HG02678 (cell line): ENCODE data around the gene SSC5D.

Source experiments
- ATAC-seq: cut with Tn5 transposase; IDR thresholded peaks from one replicate; pipeline ENCODE4 v1.9.1; 2021; ENCODE audit warnings: mild to moderate bottlenecking, moderate library complexity; ENCODE audit not compliant: unreplicated experiment

Gene SSC5D

DNA sequence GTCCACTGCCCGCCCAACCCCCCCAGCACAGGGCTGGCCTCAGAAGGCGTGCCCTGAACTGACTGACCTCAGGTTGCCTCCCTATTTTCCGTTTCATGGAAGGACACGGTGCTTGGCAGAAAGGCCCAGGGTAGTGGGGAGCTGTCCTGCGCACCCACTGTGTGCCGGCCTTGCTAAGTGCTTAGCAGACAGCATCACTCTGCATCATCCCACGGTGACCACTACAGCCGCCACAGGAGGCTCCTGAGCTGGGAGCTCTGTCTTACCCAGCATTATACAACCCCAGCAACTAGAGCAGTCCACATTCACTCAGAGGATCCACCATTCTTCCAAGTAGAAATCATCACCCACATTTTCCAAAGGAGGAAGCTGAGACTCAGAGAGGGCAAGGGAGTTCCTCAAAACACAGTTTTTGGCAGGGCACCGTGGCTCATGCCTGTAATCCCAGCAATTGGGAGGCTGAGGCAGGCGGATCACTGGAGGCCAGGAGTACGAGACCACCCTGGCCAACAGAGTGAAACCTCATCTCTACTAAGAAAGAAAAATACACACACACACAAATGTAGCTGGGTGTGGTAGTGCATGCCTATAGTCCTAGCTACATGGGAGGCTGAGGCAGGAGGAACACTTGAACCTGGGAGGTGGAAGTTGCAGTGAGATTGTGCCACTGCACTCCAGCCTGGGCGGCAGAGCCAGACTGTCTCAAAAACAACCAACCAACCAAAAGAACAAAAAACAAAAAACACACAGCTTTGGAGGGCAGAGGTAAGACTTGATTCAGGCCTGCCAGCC, 47.1 kb downstream of the SSC5D start:
- ATAC-seq = no peak

DNA sequence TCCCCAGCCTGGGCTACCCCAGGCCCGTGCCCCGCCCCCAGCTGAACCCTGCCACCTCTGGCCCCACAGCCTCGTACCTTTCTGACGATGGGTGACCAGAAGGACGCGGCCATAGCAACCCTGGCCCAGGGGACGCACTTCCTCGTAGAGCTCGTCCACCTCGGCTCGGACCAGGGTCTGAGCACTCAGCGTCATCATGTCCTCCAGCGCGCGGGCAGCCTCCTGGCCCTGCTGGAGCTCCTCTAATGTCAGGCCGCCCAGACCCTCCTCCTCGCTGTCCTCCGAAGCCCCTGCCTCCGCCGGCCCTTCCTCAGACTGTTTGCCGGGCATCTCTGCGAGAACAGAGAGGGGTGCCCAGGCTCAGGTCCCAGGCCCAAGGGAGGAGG, 47.7 kb downstream of the SSC5D start:
- ATAC-seq = no peak

DNA sequence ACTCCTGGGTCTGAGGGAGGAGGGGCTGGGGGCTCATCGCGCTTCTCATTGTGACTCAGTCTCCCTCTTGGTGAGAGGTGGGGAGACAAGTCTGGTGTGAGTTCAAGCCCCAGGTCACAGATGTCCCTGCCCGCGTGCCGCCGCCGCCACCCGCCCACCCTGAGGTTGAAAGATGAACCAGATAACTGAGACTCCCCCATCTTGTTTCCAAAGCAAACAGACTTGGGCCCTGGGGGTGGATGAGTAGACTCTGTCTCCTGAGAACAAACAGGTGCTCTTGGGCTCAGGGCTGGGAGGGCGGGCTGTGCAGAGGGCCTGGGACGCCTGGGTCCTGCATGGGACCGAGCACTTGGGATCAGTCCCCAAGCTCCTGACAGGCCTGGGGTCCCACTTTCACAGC, 48.1 kb downstream of the SSC5D start:
- no peak for ATAC-seq

DNA sequence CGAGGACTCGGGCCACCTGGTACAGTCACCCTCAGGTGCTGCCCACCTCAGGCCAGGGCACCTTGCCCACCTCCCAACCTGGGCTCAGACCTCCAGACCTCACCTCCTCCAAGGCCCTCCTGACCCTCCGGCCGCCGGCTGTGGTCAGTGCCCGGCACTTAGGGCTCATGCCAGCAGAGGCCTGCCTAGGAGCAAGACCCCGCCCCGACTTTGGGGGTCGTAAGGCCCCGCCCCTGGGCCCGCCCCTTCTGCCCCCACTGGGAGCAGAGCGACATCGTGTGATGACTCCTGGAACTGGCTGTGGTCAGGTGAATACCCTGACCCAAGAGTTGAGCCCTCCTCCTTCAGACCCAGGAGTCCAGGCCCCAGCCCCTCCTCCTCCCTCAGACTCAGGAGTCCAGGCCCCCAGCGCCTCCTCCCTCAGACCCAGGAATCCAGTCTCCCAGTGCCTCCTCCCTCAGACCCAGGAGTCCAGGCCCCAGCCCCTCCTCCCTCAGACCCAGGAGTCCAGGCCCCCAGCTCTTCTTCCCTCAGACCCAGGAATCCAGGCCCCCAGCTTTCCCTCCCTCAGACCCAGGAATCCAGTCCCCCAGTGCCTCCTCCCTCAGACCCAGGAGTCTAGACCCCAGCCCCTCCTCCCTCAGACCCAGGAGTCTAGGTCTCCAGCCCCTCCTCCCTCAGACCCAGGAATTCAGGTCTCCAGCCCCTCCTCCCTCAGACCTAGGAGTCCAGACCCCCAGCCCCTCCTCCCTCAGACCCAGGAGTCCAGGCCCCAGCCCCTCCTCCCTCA, 48.9 kb downstream of the SSC5D start, which contains the start of gene SBK2:
Gene SBK2, minus strand, starts transcription at position 183 of the 790 bp plus-strand sequence. CDS start 839 bp downstream, outside the sequence.
- no peak for ATAC-seq

DNA sequence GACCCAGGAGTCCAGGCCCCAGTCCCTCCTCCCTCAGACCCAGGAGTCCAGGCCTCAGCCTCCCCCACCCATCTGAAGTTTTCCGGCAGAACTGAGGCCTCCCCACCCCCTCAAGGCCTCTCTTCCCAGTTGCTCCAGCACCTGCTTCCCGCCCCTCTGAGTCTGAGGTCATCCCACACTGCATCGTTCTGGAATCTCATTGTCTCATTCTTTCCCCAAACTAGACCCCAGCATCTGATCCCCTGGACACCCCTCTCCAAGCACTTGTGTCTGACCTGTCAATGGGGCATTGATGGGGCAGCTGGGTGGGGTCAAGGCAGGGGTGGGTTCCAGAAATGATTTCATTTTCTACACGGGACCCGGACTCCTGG, 49.5 kb downstream of the SSC5D start:
- no peak for ATAC-seq

DNA sequence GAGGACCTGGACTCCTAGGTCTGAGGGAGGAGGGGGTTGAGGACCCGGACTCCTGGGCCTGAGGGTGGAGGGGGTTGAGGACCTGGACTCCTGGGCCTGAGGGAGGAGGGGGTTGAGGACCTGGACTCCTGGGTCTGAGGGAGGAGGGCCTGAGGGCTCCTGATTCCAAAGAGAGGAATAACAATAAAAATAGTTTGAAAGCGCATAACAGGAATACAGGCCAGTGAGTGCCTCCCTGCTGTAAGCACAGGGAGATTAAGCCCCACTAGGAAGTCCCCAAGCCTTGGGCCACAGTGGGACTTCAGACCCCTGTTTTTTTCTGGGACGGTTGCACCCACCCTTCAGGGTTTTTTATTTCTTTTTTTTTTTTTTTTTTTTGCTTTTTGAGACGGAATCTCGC, 49.9 kb downstream of the SSC5D start:
- ATAC-seq = no peak

DNA sequence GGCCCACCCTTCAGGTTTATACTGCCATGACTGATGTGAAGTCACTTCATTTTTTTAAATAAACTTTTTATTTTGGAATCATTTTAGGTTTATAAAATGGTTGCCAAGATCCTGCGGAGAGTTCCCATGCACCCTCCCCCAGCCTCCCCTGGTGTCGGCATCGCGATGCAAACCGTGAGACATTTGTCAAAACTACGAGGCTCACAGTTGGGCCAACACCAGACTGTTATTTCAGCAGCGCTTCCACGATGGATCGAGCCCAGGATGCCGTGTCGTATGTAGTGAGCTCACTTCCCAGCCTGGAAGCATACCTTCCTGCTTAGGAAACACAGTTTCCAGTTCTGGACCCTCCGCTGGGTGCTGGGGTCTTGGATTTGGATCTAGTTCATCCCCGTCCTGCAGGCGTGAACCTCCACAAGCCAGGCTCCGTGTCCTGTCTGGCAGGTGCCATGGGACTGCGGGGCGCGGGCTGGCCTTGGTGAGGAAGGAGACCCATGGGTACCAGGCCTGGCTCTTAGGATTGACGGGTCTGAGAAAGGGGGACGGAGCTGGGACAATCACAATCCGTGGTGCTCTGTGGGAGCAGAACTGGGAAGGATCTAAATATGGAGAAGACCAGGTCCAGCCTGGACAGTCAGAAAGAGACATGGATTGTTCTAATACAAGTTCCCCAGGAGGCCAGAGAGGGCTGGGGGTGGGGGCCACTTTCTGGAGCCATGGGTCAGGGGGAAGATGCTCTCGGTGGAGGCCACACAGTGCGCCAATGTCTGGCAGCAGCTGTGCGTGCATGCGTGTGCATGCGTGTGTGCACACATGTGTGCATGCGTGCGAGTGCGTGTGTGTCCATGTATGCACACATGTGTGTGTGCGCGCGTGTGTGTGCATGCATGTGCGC, 51.1 kb downstream of the SSC5D start:
- ATAC-seq = no peak

DNA sequence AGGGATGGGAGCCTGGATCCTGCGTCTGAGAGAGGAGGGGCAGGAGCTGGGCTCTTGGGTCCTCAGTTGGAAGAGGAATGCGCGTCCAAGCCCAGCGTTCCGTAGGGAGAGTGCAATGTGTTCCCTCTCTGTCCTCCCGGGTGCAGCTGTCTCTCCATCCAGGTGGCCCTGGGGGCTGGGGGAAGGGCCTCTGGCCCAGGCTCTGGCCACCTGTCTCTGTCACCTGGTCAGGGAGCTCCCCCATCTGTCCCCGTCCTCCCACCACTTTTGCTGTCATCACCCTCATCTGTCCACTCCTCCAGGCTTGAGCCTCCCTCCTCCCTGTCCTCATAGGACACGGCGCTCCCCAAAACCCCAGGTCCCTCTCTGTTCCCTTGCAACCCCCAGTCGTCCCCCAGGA, 52.4 kb downstream of the SSC5D start:
- ATAC-seq = no peak

DNA sequence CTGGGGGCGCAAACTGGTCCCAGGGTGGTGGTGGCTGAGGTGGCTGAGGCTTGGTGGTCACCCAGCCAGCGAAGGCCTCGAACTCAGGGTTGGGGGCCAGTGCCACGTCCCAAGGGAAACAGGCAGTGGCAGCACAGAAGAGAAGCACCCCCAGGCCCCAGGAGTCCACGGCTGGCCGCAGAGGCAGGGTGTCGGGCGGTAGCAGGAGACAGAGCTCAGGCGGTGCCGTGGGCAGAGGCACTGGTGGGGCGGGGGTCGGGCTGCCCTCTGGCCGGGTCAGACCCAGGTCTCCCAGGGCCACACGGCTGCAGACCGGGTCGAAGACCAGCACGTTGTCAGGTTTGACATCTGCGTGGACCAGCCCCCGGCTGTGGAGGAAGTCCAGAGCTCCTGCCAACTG, 52.9 kb downstream of the SSC5D start:
- ATAC-seq = no peak

DNA sequence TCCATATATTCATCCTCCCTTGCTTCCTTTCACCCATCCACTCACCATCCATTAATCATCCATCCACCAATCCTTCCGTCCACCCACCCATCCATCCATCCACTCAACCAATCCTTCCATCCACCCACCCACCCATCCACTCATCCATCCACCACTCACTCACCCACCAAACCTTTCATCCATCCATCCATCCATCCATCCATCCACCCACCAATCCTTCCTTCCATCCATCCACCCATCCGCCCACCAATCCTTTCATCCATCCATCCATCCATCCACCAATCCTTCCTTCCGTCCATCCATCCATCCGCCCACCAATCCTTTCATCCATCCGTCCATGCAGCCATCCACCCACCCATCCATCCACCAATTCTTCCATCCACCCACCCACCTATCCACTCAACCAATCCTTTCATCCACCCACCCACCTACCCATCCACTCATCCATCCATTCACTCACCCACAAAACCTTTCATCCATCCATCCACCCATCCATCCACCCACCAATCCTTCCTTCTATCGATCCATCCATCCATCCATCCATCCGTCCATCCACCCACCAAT, 54.1 kb downstream of the SSC5D start:
- ATAC-seq = no peak

DNA sequence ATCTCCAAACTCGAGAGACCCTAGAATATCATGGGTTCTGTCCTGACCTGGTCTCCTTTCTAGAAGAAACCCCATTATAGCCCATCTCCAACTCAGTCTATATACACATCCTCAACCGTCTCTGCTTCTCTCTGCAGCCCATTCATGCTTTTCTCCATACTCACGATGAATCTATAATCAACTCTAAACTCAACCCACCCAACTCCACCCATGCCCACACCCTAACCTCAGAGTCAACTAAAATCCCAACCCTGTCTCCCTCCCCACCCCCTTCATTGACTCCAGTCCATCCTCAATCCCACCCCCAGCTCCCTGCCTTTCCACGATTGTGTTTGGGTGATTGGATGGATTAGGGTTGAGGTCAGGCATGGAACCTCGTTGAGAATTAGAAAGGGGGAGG, 55.3 kb downstream of the SSC5D start:
- no peak for ATAC-seq

DNA sequence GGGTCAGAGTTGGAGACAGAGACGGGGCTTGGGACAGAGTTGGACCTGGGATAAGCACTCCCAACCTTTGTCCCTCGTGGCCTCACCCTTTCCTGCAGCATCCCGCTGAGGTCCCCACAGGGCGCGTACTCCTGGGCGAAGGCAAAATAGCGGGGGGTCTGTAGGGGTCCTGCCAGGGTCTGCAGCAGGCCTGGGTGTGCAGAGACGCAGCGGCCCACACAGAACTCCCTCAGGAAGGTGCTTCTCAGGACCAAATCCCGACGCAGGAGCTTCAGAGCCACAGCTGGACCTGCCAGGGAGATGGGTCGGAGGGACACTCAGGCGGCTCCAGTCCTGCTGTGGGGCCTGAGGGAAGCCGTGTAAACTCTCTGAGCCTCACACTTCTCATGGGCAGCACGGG, 55.8 kb downstream of the SSC5D start:
- no peak for ATAC-seq

DNA sequence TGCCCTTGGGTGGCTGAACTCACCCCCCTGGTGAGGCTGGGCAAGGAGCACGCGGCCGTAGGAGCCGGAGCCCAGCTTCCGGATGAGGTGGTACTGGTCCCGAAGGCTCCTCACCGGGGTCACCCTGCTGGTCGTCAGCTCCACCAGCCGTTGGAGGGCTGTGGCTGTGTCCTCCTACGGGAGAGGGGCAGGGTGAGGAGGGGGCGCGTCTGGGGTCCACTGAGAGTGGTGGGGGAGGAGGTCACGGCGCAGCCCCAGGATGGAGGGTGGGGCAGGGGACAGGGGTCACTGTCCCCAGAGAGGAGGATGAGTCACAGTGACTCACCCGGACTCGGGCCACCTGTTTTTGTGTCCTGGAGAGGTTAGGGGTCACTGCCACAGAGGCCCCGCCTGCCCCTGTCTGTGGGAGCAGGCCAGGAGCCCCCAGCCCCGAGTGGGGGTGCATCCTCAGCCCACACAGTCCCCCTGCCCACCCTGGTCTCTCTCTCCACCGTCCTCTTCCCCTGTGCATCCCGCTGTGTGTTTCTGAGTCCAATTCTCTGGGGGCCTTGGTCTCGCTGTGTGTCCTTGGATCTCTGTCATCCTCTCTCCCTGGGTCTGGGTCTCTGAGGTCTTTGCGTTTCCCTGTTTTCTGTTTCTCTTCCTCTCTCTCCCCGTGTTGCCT, 56.7 kb downstream of the SSC5D start:
- no peak for ATAC-seq

DNA sequence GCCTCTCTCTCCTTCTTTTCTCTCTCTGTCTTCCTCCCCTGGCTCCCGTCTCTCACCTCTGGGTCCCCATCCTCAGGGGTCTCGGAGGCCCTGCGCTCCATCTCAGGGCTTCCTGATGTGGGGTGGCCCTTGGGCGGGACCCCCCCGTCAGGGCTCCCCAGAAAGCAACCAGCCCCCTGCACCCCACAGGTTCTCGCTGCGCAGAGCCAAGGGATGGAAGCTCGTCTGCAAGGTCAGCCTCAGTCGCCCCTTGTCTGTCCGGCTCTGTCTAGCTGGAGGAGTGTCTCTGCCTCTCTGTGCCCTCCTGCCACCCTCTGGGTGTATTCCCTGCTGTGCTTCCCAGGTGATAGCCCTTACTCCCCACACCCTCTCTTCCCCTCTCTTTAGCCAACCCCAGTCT, 57.2 kb downstream of the SSC5D start, which contains the start of gene SBK3:
Gene SBK3, minus strand, starts transcription at position 101 of the 400 bp plus-strand sequence. Its CDS starts 0 bp downstream, at position 101.
- ATAC-seq = no peak

DNA sequence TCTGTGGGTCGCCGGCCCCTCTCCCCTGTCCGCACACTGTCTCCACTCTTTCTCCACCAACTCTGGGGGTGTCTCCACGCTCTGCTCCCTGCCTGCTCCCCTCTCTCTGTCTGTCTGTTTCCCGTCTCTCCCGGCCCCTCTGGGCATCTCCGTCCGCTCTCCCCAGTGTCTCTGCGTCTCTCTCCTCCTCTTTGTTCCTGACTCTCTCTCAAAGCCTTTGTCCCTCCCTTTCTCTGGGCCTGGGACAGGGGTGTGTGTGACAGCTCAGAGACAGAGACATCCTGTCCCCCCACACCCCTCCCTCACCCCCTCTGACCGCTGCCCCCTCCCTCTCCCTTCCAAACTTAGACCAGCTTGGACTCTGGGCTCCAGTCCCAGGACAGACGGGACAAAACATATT, 57.8 kb downstream of the SSC5D start:
- no peak for ATAC-seq

DNA sequence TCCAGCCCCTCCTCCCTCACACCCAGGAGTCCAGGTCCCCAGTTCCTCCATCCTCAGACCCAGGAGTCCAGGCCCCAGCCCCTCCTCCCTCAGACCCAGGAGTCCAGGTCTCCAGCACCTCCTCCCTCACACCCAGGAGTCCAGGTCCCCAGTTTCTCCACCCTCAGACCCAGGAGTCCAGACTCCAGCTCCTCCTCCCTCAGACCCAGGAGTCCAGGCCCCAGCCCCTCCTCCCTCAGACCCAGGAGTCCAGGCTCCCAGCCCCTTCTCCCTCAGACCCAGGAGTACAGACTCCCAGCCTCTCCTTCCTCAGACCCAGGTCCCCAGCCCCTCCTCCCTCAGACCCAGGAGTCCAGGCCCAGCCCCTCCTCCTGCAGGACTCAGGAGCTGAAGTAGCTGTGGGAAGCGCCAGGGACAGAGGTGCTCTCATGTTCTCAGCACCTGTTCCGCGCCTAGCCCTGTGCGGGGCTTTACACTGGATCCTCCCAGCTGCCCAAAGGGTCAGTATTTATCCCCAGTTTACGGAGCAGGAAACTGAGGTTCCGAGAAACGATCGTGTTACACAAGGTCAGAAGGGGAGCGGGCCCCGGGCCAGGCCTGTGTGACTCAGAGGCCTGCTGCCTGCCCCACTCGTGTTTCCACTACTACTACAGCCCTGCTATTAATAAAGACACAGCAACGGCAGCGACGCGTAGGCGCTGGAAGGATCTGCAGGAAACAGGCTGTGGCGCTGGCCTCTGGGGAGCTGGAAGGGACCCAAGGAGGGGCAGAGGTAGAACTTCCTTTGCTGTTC, 58.8 kb downstream of the SSC5D start:
- ATAC-seq = no peak

DNA sequence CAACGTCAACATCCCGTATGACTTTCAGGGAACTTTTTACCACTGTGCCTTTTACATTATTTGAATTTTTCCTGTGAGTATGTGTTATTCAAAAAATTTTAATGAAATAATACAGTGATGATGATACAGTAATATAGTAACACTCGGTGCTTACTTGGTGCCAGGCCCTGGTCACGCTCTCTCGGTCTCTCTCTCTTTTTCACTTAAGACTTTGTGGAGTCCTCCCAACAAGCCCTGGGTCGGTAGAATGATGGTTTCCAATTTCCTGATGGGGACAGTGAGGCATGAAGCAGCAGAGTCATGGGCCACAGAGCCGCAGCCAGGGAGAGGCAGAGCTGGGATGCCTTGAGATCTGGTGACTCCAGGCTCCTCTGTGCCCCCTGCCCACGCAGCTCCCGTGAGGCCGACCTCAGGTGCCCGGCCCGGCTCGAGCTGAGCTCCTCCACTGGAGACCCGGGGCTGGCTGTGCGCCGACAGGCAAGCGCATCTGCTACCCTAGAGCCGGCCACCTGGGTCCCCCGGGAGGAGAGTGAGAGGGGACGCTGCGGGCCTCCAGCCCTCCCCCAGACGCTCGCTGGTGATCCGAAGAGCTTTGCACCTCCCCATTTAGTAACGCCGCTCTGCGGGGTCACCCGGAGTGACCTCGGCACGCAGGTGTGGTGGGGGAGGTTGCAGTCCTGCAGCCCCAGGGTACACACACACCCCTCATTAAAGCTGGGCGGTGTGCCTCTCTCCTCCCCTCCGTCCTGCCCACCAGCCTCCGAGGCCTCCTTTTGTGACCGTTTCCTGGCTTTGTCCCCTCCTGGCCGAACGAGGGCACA, 61.5 kb downstream of the SSC5D start:
- ATAC-seq = no peak

DNA sequence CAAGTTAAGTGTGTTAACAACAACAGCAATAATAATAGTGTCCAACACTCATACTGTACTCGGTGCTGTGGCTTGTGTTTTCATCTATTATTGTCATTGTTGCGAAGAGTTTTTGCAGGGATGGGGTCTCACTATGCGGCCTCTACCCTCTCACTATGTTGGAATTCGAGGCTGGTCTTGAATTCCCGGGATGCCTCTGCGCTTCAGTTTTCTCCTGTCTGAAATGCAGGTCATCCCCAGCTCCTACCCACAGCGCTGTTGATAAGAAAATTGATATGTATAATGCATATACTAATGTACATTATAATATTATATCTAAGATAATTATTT, 62.0 kb downstream of the SSC5D start:
- ATAC-seq = no peak

DNA sequence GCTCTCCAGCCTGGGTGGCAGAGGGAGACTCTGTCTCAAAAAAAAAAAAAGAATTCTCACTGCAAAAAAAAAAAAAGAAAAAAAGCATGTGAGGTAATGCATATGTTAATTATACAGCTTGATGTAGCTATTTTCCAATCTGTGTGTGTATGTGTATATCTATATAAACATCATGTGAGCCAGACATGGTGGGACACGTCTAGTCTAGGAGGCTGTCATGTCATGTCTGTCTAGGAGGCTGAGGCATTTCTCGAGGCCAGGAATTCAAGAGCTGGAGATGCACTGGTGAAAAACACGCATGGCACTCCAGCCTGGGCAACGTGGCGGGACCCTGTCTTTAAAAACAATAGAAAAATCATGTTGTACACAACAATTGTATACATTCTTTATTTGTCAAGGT, 64.0 kb downstream of the SSC5D start:
- no peak for ATAC-seq
